Naive thymus-derived CD8-positive, alpha-beta T cell (primary cell): ENCODE results near the gene P2RX1. TPM values are rescaled to one million over a fixed set of nuclear protein-coding genes. Genes with fewer than 3 reads are reported as not detected.

Source experiments
- ATAC-seq, 2 donors: fragments of 150-1000 bp; cut with Tn5 transposase in 1 of 2; sonication (Bioruptor Pico), chemical (Tn5 transposase) in 1 of 2; 1 replicate in 1 of 2; 2 replicates in 1 of 2; pipeline ENCODE4 v1.10.0; 2021; ENCODE audit warnings: mild to moderate bottlenecking in 2 of 2, moderate library complexity in 2 of 2
- POLR2A ChIA-PET: fragments of 350-600 bp; sonication (Branson Sonifier 250); formaldehyde crosslinking; loops from one replicate; lab custom pipeline; 2021; ENCODE audit warnings: antibody characterized with exemption; lab: Charles Lee
- DNase-seq, 10 donors: peaks; one replicate each; pipeline versions ENCODE4 v3.0.0 to v3.0.0-alpha.2; 2020 to 2022
- H3K27ac Mint-ChIP-seq, 10 donors: one replicate each; pipeline ENCODE4 v1.8.0; 2020 to 2022; ENCODE audit warnings: mild to moderate bottlenecking in 10 of 10, mixed read lengths in 10 of 10, moderate library complexity in 4 of 10, inconsistent platforms in 1 of 10
- H3K27me3 Mint-ChIP-seq, 5 donors: one replicate each; pipeline ENCODE4 v1.8.0; 2021 to 2022; ENCODE audit warnings: mixed read lengths in 5 of 5
- H3K36me3 Mint-ChIP-seq, 3 donors: one replicate each; pipeline ENCODE4 v1.8.0; 2020 to 2022; ENCODE audit warnings: mixed read lengths in 3 of 3, mild to moderate bottlenecking in 2 of 3, inconsistent platforms in 1 of 3
- H3K4me1 Mint-ChIP-seq, 4 donors: one replicate each; pipeline ENCODE4 v1.8.0; 2021 to 2022; ENCODE audit warnings: mixed read lengths in 4 of 4
- H3K4me3 Mint-ChIP-seq, 10 donors: one replicate each; pipeline ENCODE4 v1.8.0; 2020 to 2022; ENCODE audit warnings: mild to moderate bottlenecking in 10 of 10, mixed read lengths in 10 of 10, moderate library complexity in 6 of 10, inconsistent platforms in 1 of 10
- H3K9me3 Mint-ChIP-seq, 9 donors: one replicate each; pipeline ENCODE4 v1.8.0; 2020 to 2022; ENCODE audit warnings: mixed read lengths in 9 of 9, mild to moderate bottlenecking in 3 of 9, inconsistent platforms in 1 of 9, moderate library complexity in 1 of 9
- polyA plus RNA-seq, 3 donors: library from polyadenylated mRNA; unstranded; fragments of 300-500 nt; fragmentation: Illumina TruSeq; gene quantifications; one replicate each; pipeline ENCODE4 v1.2.3, GENCODE V29; 2021
- total RNA-seq, 8 experiments: library from RNA in 2 of 8; stranded (reverse) in 2 of 8; gene quantifications; one replicate each; pipeline ENCODE4 v1.2.3 and lab custom pipeline; 2021 to 2026

P2RX1 gene
- total and polyA plus RNA-seq, 5 experiments from 2014 or later = 1.1 to 1.6 TPM; not detected in 3

DNA sequence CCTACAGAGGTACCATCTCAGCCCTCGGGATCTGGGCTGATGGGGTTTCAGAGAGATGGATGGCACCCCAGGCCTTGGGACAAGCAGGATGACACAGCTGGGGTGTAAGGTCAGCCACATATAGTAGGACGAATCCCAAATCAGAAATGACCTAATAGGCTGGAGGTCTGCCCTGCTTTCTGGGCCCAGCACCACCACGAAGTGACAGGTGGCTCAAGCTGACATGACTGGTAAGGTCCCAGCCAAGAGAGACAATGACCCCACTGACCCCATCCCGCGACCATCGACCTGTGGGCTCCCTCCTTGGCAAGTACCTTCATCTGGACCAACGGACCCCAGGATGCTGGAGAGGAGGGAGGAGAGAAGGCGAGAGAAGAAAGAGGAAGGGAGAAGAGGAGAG, 39.0 kb downstream of the P2RX1 start:
- POLR2A ChIA-PET = interaction anchor here (1.9 kb wide), 1 partner anchor 12 kb away, joined by 7 read pairs; no protein-coding TSS in a partner anchor
- H3K4me1 Mint-ChIP-seq = peaks cover 0 to 14% (median 0%) of the 10 kb centered on the region in 4 donors
- no peak overlapping the region for H3K27ac Mint-ChIP-seq
- DNase-seq = no peak
- H3K9me3 Mint-ChIP-seq = no peaks in the 10 kb centered on the region
- H3K27me3 Mint-ChIP-seq = no peaks in the 10 kb centered on the region
- H3K36me3 Mint-ChIP-seq = peaks cover 0 to 49% (median 5%) of the 10 kb centered on the region in 3 donors
- ATAC-seq = no peak
- H3K4me3 Mint-ChIP-seq = peak overlapping the region in 1 of 10 donors; percentile 29

DNA sequence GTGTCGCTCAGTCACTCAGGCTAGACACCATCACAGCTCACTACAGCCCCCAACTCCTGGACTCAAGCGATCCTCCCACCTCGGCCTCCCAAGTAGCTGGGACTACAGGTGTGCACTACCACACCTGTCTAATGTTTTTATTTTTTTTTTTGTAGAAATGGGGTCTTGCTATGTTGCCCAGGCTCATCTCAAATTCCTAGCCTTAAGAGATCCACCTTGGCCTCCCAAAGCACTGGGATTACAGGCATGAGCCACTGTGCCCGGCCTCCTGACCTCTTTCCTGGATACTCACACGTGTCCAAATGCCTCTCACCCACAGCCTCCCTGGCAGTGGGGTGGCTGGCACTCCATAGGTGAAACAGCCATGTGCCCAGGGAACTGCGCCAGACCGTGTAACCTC, 40.9 kb downstream of the P2RX1 start:
- Mint-ChIP-seq H3K9me3 (no peaks in the 10 kb centered on the region), H3K27ac (no peak overlapping the region), H3K36me3 (peaks cover 0 to 55% (median 5%) of the 10 kb centered on the region in 3 donors), H3K4me1 (peaks cover 5 to 11% (median 7%) of the 10 kb centered on the region in 4 donors), H3K4me3 (no peak overlapping the region), H3K27me3 (no peaks in the 10 kb centered on the region)
- POLR2A ChIA-PET = no interaction called here
- ATAC-seq (no peak), DNase-seq (no peak)

DNA sequence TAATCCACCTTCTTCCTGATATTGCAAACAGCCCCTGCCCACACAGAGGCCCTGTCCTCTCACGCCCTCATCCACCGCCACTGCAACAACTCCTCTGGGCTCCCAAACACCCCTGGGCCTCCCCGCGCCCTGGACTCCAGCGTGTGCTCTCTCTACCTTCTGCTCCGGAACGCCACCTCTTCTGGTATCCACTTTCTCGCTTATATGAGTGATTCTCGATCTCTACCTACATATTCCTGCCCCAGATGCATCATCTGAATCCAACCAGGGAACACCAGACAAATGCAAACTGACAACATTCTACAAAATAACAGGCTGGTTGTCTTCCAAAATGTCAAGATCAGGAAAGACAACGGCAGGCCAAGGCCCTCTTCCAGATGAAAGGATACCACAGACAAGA, 42.4 kb downstream of the P2RX1 start:
- POLR2A ChIA-PET = no interaction called here
- ATAC-seq (no peak), DNase-seq (no peak)
- H3K27ac Mint-ChIP-seq = peak overlapping the region in 4 of 10 donors; percentile 16 to 46 (median 30)
- no peaks in the 10 kb centered on the region for H3K9me3 Mint-ChIP-seq
- H3K36me3 Mint-ChIP-seq = peaks cover 0 to 51% (median 5%) of the 10 kb centered on the region in 3 donors
- peaks cover 5 to 8% (median 5%) of the 10 kb centered on the region in 4 donors for H3K4me1 Mint-ChIP-seq
- H3K27me3 Mint-ChIP-seq = no peaks in the 10 kb centered on the region
- H3K4me3 Mint-ChIP-seq = no peak overlapping the region

DNA sequence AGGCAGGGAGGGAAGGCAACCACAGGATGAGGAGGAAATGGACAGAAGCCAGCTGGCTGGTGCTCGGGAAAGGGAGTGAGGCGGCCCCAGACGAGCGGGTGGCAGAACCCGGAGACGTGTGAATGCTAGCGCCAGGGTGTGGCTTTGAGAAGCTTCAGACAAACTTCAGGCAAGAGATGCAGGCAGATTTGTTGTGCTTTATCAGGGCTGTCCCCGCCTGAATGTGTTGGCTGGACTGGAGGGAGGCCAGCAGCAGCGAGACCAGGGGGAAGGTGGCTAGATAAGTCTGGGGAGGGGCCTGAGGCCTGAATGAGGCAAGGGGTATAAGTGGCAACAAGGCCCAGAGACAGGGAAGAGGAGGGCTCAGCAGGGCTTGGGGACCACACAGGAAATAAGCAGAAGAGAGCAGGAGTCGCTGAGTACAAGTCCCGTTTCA, 45.4 kb downstream of the P2RX1 start:
- DNase-seq (peak in 1 of 10 donors; percentile 32), ATAC-seq (no peak)
- Mint-ChIP-seq H3K9me3 (no peaks in the 10 kb centered on the region), H3K4me1 (peaks cover 5 to 8% (median 6%) of the 10 kb centered on the region in 4 donors), H3K4me3 (peak overlapping the region in 4 of 10 donors; percentile 48 to 76 (median 70)), H3K36me3 (peaks cover 0 to 37% (median 3%) of the 10 kb centered on the region in 3 donors), H3K27ac (peak overlapping the region in 9 of 10 donors; percentile 27 to 98 (median 90)), H3K27me3 (no peaks in the 10 kb centered on the region)
- POLR2A ChIA-PET = no interaction called here

DNA sequence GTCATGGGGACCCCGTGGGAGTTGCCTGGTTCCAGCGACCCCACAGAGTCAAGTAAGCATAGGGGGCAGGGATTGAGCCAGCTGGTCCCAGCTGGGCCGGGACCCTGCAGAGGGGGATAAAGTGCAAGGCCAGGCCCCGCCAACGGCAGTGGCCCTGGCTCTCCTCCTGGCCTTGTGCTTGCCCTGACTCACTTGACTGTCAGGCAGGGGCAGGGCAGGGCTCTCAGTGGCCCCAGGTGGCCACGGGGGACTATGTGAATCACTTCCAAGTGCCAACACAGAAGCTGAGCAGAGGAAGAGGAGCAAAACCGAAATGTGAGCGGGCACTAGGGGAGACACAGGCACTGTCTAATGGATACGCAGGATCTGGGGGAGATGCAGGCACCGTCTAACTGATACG, 48.7 kb downstream of the P2RX1 start:
- Mint-ChIP-seq H3K27ac (peak overlapping the region in 1 of 10 donors; percentile 55), H3K9me3 (no peaks in the 10 kb centered on the region), H3K27me3 (no peaks in the 10 kb centered on the region), H3K4me3 (no peak overlapping the region), H3K4me1 (peaks cover 5 to 8% (median 5%) of the 10 kb centered on the region in 4 donors), H3K36me3 (peaks cover 0 to 11% (median 0%) of the 10 kb centered on the region in 3 donors)
- POLR2A ChIA-PET = no interaction called here
- DNase-seq (no peak), ATAC-seq (no peak)

DNA sequence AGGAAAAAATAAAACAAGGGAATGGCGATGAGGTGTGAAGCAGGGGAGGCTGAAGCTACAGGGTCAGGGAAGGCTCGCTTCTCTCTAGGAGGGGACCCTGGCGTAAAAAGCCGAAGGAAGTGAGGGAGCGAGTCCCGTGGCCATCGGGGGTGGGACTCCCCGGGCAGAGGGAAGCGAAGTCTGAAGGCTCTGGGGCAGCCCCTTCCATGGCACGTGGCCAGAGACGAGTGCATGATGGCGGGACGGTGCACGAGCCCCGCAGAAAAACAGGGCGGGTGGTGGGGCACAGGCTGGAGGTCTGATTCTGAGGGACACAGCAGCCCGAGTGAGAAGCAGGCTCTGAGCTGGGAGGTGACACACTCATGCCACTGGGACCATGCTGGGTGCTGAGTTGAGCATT, 49.2 kb downstream of the P2RX1 start:
- DNase-seq = peak in 1 of 10 donors; percentile 19
- no peak overlapping the region for H3K4me3 Mint-ChIP-seq
- ATAC-seq = no peak
- H3K36me3 Mint-ChIP-seq = peaks cover 0 to 15% (median 0%) of the 10 kb centered on the region in 3 donors
- no peaks in the 10 kb centered on the region for H3K27me3 Mint-ChIP-seq
- POLR2A ChIA-PET = no interaction called here
- H3K27ac Mint-ChIP-seq = peak overlapping the region in 3 of 10 donors; percentile 0 to 55 (median 43)
- H3K9me3 Mint-ChIP-seq = no peaks in the 10 kb centered on the region
- peaks cover 5 to 8% (median 5%) of the 10 kb centered on the region in 4 donors for H3K4me1 Mint-ChIP-seq

DNA sequence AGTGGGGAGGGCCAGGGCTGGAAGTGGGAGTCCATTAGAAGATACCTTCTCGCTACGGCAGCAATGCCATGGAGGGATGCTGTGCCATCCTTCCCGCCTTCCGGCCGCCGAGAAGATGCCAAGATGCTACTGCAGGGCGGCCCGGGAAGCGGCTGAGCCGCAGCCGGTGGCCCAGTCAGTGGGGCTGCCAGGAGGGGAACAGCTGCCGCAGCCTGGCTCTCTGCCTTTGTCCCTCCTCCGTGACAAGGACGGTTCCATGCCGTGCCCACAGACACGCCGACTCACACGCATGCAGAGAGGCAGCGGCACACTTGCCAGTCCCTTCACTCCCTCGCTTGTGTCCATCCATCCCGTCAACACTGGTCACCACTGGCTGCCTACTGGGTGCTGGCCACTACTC, 50.0 kb downstream of the P2RX1 start:
- Mint-ChIP-seq H3K4me3 (no peak overlapping the region), H3K36me3 (peaks cover 0 to 12% (median 0%) of the 10 kb centered on the region in 3 donors), H3K9me3 (no peaks in the 10 kb centered on the region), H3K27ac (no peak overlapping the region), H3K27me3 (no peaks in the 10 kb centered on the region), H3K4me1 (peaks cover 5 to 8% (median 5%) of the 10 kb centered on the region in 4 donors)
- no peak for ATAC-seq
- peak in 1 of 10 donors; percentile 34 for DNase-seq
- POLR2A ChIA-PET = no interaction called here

DNA sequence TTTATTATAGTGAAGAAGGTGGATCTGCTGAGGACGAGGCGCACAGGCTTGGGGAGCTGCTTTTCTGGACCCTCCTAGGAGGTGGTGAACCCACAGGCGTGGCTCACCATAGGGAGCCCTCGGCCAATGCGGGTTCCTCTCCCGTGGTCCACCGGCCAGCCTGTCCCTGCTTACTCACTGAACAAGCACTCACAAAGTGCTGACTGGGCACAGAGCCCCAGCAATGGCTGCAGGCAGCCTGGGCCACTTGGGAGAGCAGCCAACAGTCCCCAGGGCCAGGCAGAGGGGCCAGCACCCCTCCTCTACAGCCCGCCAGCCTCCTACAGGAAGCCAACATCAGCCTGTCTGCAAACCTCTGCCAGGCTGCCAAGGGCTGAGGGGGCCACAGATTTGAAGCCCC, 51.1 kb downstream of the P2RX1 start:
- ATAC-seq (no peak), DNase-seq (no peak)
- H3K4me3 Mint-ChIP-seq = no peak overlapping the region
- no peaks in the 10 kb centered on the region for H3K9me3 Mint-ChIP-seq
- no peaks in the 10 kb centered on the region for H3K27me3 Mint-ChIP-seq
- H3K27ac Mint-ChIP-seq = peak overlapping the region in 1 of 10 donors; percentile 31
- POLR2A ChIA-PET = no interaction called here
- H3K36me3 Mint-ChIP-seq = peaks cover 0 to 10% (median 0%) of the 10 kb centered on the region in 3 donors
- H3K4me1 Mint-ChIP-seq = peaks cover 0 to 5% (median 0%) of the 10 kb centered on the region in 4 donors

DNA sequence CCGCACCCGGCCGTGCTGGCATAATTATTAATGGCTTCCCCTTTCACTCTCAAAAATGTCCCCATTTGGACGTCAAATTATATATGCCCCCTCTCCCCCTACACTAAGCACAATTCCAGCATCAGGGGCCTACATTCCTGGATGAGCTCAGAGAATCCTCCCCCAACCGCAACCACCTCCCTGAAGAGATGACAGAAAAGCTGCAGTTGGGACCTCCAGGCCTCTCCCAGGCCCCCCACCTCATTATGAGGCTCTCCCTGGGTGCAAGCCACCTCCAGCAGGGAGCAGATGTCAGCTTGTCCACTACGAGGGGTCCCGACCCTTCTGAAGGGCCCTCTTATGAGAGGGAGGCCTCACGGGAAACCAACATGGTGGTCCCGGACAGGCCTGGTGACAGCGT, 51.7 kb downstream of the P2RX1 start:
- no peak for DNase-seq
- Mint-ChIP-seq H3K4me1 (peaks cover 0 to 5% (median 0%) of the 10 kb centered on the region in 4 donors), H3K27ac (no peak overlapping the region), H3K36me3 (peaks cover 0 to 10% (median 0%) of the 10 kb centered on the region in 3 donors), H3K27me3 (no peaks in the 10 kb centered on the region), H3K9me3 (no peaks in the 10 kb centered on the region), H3K4me3 (no peak overlapping the region)
- ATAC-seq = no peak
- POLR2A ChIA-PET = no interaction called here

DNA sequence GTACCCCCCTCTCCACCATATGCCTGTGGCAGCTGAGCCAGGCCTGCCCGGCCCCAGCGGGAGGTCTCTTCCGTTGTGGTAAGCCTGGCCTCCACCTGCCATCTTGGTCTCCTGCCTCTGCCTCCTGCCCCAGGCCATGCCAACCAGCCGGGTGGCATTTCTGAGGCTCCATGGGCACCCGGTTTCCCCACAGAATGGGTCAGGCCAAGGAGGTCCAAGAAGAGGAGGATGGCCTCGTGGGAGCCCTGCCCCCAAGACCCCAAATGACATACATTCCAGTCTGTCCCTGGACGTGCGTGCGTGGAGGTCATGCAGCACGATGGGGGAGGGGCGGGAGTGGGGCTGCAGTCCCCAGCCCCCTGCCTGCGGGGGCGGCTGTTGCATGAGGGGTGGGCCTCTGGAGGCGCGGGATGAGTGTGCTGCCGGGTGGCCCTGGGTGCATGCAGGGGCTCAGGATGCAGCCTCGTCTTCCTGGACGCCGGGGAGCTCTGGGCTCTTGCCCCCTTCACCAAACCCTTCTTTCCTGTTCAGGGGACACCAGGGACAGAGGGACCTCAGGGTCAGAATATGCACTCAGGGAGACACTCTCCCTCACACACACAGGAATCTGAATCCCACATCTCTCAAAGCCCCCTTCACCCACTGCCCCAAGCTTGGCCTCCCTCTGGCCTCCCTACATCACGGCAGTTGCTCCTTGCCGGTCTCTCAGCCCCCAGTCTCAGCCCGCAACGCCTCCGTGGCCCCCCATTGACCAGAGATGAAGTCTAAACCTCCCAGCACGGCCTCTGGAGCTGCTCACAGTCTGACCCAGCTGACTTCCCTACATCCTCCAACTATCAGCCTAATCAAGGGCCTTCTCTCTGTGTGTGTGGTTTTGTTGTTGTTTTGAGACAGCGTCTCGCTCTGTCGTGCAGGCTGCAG, 54.2 kb downstream of the P2RX1 start:
- Mint-ChIP-seq H3K4me1 (peaks cover 0 to 2% (median 0%) of the 10 kb centered on the region in 4 donors), H3K27me3 (no peaks in the 10 kb centered on the region), H3K27ac (peak overlapping the region in 2 of 10 donors; percentile 28 to 43), H3K36me3 (peaks cover 0 to 10% (median 0%) of the 10 kb centered on the region in 3 donors), H3K4me3 (no peak overlapping the region), H3K9me3 (no peaks in the 10 kb centered on the region)
- ATAC-seq (no peak), DNase-seq (no peak)
- POLR2A ChIA-PET = interaction anchor here (0.9 kb wide), 1 partner anchor 24 kb away, joined by 3 read pairs; no protein-coding TSS in a partner anchor

DNA sequence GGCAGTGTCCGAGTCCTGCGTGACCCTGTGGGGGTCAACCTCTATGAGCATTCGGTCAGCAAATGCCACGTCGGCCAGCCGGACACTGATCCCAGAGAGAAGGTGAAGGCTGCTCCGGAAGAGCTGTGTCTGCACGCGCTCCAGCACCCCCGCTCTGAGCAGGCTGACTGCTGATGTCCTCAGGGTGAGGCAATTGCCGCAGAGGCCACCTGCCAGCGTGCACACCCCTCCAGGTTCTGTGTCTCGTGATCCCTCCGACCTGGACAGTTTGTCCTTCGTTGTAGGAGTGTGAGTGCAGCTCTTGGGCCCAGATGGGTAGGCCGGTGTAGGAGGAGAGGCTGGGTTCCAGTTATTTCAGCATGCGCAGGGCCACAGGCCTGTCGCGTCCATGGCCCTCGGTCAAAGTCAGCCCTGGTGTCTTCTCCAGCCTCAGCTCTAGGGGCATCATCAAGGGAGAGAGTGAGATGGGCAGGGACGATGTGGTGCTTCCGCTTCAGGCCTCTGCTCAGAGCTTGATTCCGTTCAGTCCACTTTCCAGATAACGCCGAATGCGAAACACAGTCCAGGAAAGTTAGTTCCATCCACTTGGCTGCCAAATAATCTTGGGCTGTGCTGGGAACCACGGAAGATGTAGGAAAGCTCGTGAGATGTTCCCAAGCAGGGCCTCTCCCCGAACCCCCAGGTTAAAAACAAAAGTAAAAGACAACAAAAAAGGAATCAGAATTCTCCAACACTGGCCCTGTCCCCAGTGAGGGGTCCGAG, 55.1 kb downstream of the P2RX1 start:
- no peak for ATAC-seq
- DNase-seq = no peak
- H3K9me3 Mint-ChIP-seq = no peaks in the 10 kb centered on the region

DNA sequence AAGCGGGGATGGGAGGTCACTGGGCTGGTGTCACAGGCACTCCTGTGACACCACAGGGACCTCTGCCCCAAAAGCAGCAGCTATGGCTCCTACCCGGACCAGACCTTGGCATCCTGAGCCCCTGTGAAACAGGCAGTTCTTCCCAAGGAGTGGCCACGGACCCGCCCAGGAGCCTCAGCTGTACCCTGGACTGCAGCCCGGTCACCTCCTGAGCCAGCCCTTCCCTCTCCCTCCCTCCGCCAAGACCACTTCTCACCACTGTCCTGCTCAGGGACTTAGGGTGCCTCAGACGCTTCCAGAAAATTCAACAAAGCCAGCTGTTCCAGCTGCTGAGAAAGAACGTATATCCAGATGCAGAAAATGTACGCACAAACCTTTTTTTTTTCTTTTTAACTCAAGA, 56.3 kb downstream of the P2RX1 start:
- POLR2A ChIA-PET = no interaction called here
- H3K36me3 Mint-ChIP-seq = peaks cover 0 to 8% (median 0%) of the 10 kb centered on the region in 3 donors
- no peaks in the 10 kb centered on the region for H3K9me3 Mint-ChIP-seq
- H3K4me3 Mint-ChIP-seq = no peak overlapping the region
- ATAC-seq (no peak), DNase-seq (no peak)
- H3K27me3 Mint-ChIP-seq = no peaks in the 10 kb centered on the region
- peak overlapping the region in 1 of 10 donors; percentile 43 for H3K27ac Mint-ChIP-seq
- H3K4me1 Mint-ChIP-seq = no peaks in the 10 kb centered on the region

More for the DNA sequence above, 55.1 kb downstream of the P2RX1 start:
- Mint-ChIP-seq H3K36me3 (peaks cover 0 to 10% (median 0%) of the 10 kb centered on the region in 3 donors), H3K4me3 (no peak overlapping the region), H3K27me3 (no peaks in the 10 kb centered on the region), H3K4me1 (no peaks in the 10 kb centered on the region), H3K27ac (no peak overlapping the region)
- POLR2A ChIA-PET = interaction anchor here (0.9 kb wide), 1 partner anchor 23 kb away, joined by 3 read pairs; no protein-coding TSS in a partner anchor
